ENCODE results near the gene FADS2. TPM values are rescaled to one million over a fixed set of nuclear protein-coding genes. Genes with fewer than 3 reads are reported as not detected.

The FADS2 gene
- total and polyA plus RNA-seq, 9 of the 15 experiments (the other 6 are each of a cell fraction or from before 2014, with no cell fraction given): 2.9 to 42.8 (median 16.2) TPM

GRCh38 chr11:61815790-61816735 lies 12.0 kb upstream of the FADS2 start (continued):
- TF ChIP-seq, protein P1, sequence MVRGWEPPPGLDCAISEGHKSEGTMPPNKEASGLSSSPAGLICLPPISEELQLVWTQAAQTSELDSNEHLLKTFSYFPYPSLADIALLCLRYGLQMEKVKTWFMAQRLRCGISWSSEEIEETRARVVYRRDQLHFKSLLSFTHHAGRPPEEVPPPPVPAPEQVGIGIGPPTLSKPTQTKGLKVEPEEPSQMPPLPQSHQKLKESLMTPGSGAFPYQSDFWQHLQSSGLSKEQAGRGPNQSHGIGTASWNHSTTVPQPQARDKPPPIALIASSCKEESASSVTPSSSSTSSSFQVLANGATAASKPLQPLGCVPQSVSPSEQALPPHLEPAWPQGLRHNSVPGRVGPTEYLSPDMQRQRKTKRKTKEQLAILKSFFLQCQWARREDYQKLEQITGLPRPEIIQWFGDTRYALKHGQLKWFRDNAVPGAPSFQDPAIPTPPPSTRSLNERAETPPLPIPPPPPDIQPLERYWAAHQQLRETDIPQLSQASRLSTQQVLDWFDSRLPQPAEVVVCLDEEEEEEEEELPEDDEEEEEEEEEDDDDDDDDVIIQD (CRISPR knock-in tag; IDR thresholded peaks at IDR 0.05): no peak
- TF ChIP-seq PREB (CRISPR knock-in tag; IDR thresholded peaks at IDR 0.05) (no peak), ZNF311 (CRISPR knock-in tag; IDR thresholded peaks at IDR 0.05) (no peak), L3MBTL2 (IDR thresholded peaks at IDR 0.05) (no peak), NCOA1 (IDR thresholded peaks at IDR 0.05; ENCODE audit: low read depth) (0 out of 2 replicates have a peak, but pooled peaks have one; percentile 23), PHF20 (IDR thresholded peaks at IDR 0.05; ENCODE audit: partially characterized antibody) (no peak), THRAP3 (IDR thresholded peaks at IDR 0.05; ENCODE audit: borderline replicate concordance) (no peak; the same call in 1 of the 2 replicates), MEF2D (tag; conservative IDR thresholded peaks at IDR 0.05; ENCODE audit: low read depth) (no peak), SETDB1 (IDR thresholded peaks at IDR 0.05; ENCODE audit: low read length) (no peak), SRSF7 (optimal IDR thresholded peaks at IDR 0.05; ENCODE audit: low read depth, low read length) (no peak), HMBOX1 (IDR thresholded peaks at IDR 0.05) (no peak; the same call in 1 of the 2 replicates), MBD2 (IDR thresholded peaks at IDR 0.05; ENCODE audit: borderline replicate concordance, low read depth) (peak; percentile 18; the same call in 1 of the 2 replicates), TCFL5 (CRISPR knock-in tag; conservative IDR thresholded peaks at IDR 0.05) (no peak), CREM (IDR thresholded peaks at IDR 0.05; ENCODE audit: low read depth) (peak; percentile 17; the same call in 1 of the 2 replicates), ELF2 (CRISPR knock-in tag; IDR thresholded peaks at IDR 0.05) (no peak), NFYB (IDR thresholded peaks at IDR 0.05; ENCODE audit: extremely low read depth, insufficient read length) (no peak), POLR2A (conservative IDR thresholded peaks at IDR 0.05) (peak; percentile 68), ADNP (tag; IDR thresholded peaks at IDR 0.05) (no peak)
- TF ChIP-seq, protein P2, sequence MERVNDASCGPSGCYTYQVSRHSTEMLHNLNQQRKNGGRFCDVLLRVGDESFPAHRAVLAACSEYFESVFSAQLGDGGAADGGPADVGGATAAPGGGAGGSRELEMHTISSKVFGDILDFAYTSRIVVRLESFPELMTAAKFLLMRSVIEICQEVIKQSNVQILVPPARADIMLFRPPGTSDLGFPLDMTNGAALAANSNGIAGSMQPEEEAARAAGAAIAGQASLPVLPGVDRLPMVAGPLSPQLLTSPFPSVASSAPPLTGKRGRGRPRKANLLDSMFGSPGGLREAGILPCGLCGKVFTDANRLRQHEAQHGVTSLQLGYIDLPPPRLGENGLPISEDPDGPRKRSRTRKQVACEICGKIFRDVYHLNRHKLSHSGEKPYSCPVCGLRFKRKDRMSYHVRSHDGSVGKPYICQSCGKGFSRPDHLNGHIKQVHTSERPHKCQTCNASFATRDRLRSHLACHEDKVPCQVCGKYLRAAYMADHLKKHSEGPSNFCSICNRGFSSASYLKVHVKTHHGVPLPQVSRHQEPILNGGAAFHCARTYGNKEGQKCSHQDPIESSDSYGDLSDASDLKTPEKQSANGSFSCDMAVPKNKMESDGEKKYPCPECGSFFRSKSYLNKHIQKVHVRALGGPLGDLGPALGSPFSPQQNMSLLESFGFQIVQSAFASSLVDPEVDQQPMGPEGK (CRISPR knock-in tag; IDR thresholded peaks at IDR 0.05; ENCODE audit: borderline replicate concordance): no peak
- TF ChIP-seq, protein P3, sequence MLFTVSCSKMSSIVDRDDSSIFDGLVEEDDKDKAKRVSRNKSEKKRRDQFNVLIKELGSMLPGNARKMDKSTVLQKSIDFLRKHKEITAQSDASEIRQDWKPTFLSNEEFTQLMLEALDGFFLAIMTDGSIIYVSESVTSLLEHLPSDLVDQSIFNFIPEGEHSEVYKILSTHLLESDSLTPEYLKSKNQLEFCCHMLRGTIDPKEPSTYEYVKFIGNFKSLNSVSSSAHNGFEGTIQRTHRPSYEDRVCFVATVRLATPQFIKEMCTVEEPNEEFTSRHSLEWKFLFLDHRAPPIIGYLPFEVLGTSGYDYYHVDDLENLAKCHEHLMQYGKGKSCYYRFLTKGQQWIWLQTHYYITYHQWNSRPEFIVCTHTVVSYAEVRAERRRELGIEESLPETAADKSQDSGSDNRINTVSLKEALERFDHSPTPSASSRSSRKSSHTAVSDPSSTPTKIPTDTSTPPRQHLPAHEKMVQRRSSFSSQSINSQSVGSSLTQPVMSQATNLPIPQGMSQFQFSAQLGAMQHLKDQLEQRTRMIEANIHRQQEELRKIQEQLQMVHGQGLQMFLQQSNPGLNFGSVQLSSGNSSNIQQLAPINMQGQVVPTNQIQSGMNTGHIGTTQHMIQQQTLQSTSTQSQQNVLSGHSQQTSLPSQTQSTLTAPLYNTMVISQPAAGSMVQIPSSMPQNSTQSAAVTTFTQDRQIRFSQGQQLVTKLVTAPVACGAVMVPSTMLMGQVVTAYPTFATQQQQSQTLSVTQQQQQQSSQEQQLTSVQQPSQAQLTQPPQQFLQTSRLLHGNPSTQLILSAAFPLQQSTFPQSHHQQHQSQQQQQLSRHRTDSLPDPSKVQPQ (CRISPR knock-in tag; IDR thresholded peaks at IDR 0.05; ENCODE audit: borderline replicate concordance): no peak
